Gastrocnemius medialis (tissue), 4 donors: Measurements from ENCODE around the gene YPEL5. TPM values are rescaled to one million over a fixed set of nuclear protein-coding genes. Genes with fewer than 3 reads are reported as not detected.
"Not testable (repeated sequence)": the region's sequence is repeated elsewhere in the genome, so short reads cannot be mapped to it uniquely, and the experiment has no call there.

Source experiments
- ATAC-seq, 2 donors: fragments of 150-250 bp; one replicate each; pipeline ENCODE4 v1.9.1; 2016
- DNase-seq, 2 donors: peaks; one replicate each; pipeline ENCODE4 v3.0.0-alpha.2; 2019
- H3K27ac ChIP-seq, 4 donors: fragments of 200-600 bp; sonication (generic); 1 replicate in 1 of 4; 2 replicates in 3 of 4; pipeline ENCODE4 v1.5.1; 2016 to 2018; ENCODE audit warnings: mild to moderate bottlenecking in 2 of 4, moderate library complexity in 1 of 4
- H3K27me3 ChIP-seq, 3 donors: fragments of 200-600 bp; sonication (generic) in 2 of 3; 1 replicate in 1 of 3; 2 replicates in 2 of 3; pipeline versions ENCODE4 v1.5.1 to v1.6.0; 2016 to 2019; ENCODE audit warnings: mild to moderate bottlenecking in 1 of 3, moderate library complexity in 1 of 3
- H3K36me3 ChIP-seq, 2 donors: fragments of 200-600 bp; sonication (generic) in 1 of 2; one replicate each; pipeline ENCODE4 v1.5.1; 2017 to 2018
- H3K4me1 ChIP-seq, 2 donors: fragments of 200-600 bp; sonication (generic) in 1 of 2; one replicate each; pipeline ENCODE4 v1.5.1; 2016 to 2017; ENCODE audit warnings: mild to moderate bottlenecking in 2 of 2
- H3K4me3 ChIP-seq, 4 donors: fragments of 200-600 bp; sonication (generic) in 3 of 4; 1 replicate in 1 of 4; 2 replicates in 3 of 4; pipeline ENCODE4 v1.5.1; 2016 to 2019; ENCODE audit warnings: mild to moderate bottlenecking in 2 of 4
- H3K9me3 ChIP-seq, 3 donors: fragments of 200-600 bp; sonication (generic) in 2 of 3; 1 replicate in 1 of 3; 2 replicates in 2 of 3; pipeline ENCODE4 v1.5.1; 2016 to 2019
- CTCF ChIP-seq, 5 experiments: fragments of 450-650 bp in 3 of 5; fragments of 200-600 bp in 2 of 5; sonication (generic) in 2 of 5; IDR thresholded peaks in 4 of 5; conservative IDR thresholded peaks in 1 of 5; 1 replicate in 4 of 5; 2 replicates in 1 of 5; pipeline ENCODE4 v1.5.1; 2016 to 2019; ENCODE audit warnings: antibody characterized with exemption in 5 of 5, mild to moderate bottlenecking in 3 of 5, moderate library complexity in 3 of 5
- POLR2A ChIP-seq, 2 donors: fragments of 450-650 bp; IDR thresholded peaks; one replicate each; pipeline ENCODE4 v1.6.1; 2017; ENCODE audit warnings: antibody characterized with exemption in 2 of 2, mild to moderate bottlenecking in 2 of 2, moderate library complexity in 2 of 2
- in situ Hi-C, 4 donors: fragments of 200-750 bp; cut with MboI; loops; one replicate each; pipeline versions ENCODE4 v1.15.0 to v1.8.0; 2017; ENCODE audit warnings: low sequenced_read_pairs in 4 of 4
- intact Hi-C: fragments of 100-400 bp; cut with DNase I; formaldehyde crosslinking; loops from one replicate; pipeline ENCODE4 v1.15.1; 2023; ENCODE audit warnings: low total_unique reads
- total RNA-seq, 4 donors: library from RNA; depleted of rRNA; stranded (reverse); fragments of >200 nt; gene quantifications; one replicate each; pipeline versions ENCODE4 v1.1.0 to v1.2.3, GENCODE V29; 2016

The YPEL5 gene
- total RNA-seq, 4 donors from 2014 or later, result 31.4 to 76.7 (median 53.9) TPM

- no peak overlapping the region for H3K4me3 ChIP-seq
- in situ Hi-C loops, result no loop called here
- H3K9me3 ChIP-seq, result no peaks in the 10 kb centered on the region
- TF ChIP-seq POLR2A (IDR thresholded peaks at IDR 0.05) (no peak), CTCF (IDR thresholded peaks at IDR 0.05 in 4 of 5, conservative IDR thresholded peaks at IDR 0.05 in 1 of 5) (no peak)
- H3K4me1 ChIP-seq, result no peaks in the 10 kb centered on the region
- ATAC-seq, result no peak
- H3K27ac ChIP-seq, result no peak overlapping the region
- intact Hi-C loops, result no loop called here
- H3K36me3 ChIP-seq, result no peaks in the 10 kb centered on the region
- DNase-seq, result no peak
- no peaks in the 10 kb centered on the region for H3K27me3 ChIP-seq
These were observed 36.0 kb upstream of the YPEL5 start for GRCh38 chr2:30110773-30111172.

GRCh38 chr2:30111186-30111585 is 35.6 kb upstream of the YPEL5 start:
- H3K9me3 ChIP-seq, DNase-seq, H3K4me3 ChIP-seq, in situ Hi-C loops, ATAC-seq, intact Hi-C loops, H3K27ac ChIP-seq, H3K36me3 ChIP-seq, H3K27me3 ChIP-seq, H3K4me1 ChIP-seq: not testable (repeated sequence)

DNA sequence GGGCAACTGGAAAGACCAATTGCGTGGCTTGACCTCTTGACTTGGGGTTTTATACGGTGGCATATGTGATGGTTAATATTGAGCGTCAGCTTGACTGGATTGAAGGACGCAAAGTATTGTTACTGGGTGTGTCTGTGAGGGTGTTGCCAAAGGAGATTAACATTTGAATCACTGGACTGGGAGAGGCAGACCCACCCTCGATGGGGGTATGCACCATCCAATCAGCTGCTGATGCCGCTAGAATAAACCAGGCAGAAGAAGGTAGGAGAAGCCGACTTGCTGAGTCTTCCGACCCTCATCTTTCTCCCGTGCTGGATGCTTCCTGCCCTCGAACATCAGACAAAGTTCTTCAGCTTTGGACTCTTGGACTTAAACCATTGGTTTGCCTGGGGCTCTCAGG is 34.2 kb upstream of the YPEL5 start:
- in situ Hi-C loops, result no loop called here
- no peak overlapping the region for H3K27ac ChIP-seq
- no peak for ATAC-seq
- no peak for TF ChIP-seq POLR2A (IDR thresholded peaks at IDR 0.05)
- TF ChIP-seq CTCF (IDR thresholded peaks at IDR 0.05 in 4 of 5, conservative IDR thresholded peaks at IDR 0.05 in 1 of 5), result no peak
- intact Hi-C loops, result no loop called here
- no peaks in the 10 kb centered on the region for H3K36me3 ChIP-seq
- no peaks in the 10 kb centered on the region for H3K27me3 ChIP-seq
- H3K4me1 ChIP-seq, result no peaks in the 10 kb centered on the region
- H3K9me3 ChIP-seq, result no peaks in the 10 kb centered on the region
- DNase-seq, result no peak
- H3K4me3 ChIP-seq, result no peak overlapping the region

DNA sequence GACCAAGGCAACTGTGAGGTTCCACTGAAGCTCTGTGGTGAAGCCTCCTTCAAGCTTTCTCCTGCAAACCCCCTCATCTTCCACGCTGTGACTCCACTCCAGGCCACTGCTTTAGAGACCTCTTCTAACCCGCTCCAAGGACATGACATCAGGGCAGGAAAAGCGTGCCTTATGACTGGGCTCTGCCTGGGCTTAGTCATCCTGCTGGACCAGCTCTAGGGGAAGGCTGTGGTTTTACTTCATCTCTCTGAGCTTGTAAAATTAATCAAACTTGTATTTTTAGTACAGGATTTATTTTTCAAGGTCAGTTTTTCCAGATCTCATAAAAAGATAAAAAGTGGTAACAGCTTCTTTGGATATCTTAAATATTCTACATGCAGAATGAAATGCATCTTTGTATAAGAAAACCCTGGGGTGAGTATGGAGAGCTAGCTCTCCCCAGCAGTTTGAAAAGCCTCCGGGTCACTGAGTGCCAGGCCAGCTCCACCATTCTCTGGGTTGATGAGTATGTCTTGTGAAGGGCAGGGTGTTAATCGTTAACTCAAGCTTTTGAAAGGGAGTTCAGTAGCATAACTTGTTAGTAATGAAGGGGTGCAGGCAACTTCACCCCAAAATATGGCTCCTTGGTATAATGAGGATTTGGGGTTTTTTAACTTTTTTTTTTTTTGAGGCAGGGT is 33.1 kb upstream of the YPEL5 start:
- H3K27ac ChIP-seq, result no peak overlapping the region
- no peaks in the 10 kb centered on the region for H3K36me3 ChIP-seq
- ATAC-seq (no peak), DNase-seq (no peak)
- TF ChIP-seq CTCF (IDR thresholded peaks at IDR 0.05 in 4 of 5, conservative IDR thresholded peaks at IDR 0.05 in 1 of 5) (no peak), POLR2A (IDR thresholded peaks at IDR 0.05) (no peak)
- no peaks in the 10 kb centered on the region for H3K27me3 ChIP-seq
- in situ Hi-C loops (no loop called here), intact Hi-C loops (no loop called here)
- no peak overlapping the region for H3K4me3 ChIP-seq
- no peaks in the 10 kb centered on the region for H3K9me3 ChIP-seq
- no peaks in the 10 kb centered on the region for H3K4me1 ChIP-seq

DNA sequence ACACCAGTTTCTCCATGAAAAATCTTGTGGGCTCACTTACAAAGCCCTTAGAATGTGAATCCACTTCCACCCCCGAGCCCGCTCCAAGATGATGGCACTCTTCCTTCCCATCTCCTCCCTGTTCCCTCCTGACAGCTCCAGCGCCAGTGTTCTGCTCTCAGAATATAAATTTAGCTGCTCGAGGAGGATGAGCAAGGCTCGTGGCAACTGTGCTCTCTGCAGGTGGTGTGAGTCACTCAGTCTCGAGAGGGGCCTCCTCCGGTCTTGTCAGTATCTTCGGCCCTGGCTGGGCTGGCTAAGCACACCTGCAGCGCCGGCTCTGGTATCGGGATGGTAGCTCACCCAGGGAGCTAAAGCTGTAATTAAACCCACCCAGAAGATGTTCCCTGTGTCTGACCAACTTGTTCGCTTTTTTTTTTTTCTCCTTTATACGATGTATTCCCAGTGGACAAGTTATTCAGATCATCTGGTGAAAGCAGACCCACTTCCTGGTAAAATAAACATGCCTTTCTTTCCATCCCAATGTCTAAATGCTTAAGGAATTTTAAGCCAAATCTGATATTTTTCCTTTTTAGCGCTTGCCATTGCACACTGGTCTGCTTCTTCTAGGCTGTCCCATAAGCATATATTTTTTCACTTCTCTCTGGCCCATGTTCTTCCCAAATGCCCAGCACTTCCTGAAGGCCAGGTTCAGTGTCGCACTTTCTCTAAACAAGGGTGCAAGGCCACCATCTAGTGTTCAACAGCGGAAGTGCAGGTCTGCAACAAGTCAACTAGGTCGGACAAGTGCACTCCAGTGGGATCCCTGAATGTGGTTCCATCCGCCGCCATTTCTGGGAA is 31.4 kb upstream of the YPEL5 start:
- no peak for TF ChIP-seq POLR2A (IDR thresholded peaks at IDR 0.05)
- TF ChIP-seq CTCF (IDR thresholded peaks at IDR 0.05 in 4 of 5, conservative IDR thresholded peaks at IDR 0.05 in 1 of 5), result peak; percentile 71 to 85 (median 81)
- Histone ChIP-seq H3K27ac (no peak overlapping the region), H3K9me3 (no peaks in the 10 kb centered on the region), H3K36me3 (no peaks in the 10 kb centered on the region), H3K27me3 (no peaks in the 10 kb centered on the region), H3K4me3 (no peak overlapping the region), H3K4me1 (no peaks in the 10 kb centered on the region)
- peak; percentile 69 to 87 for ATAC-seq
- intact Hi-C loops (loop anchor here (1.0 to 5.0 kb wide), 2 partner anchors 25 to 193 kb away; partner anchors contain the start of gene ALK), in situ Hi-C loops (no loop called here)
- DNase-seq, result peak; percentile 27 to 72
